OCI-LY7 (cell line): ENCODE measurements around the gene COL8A1.

Experiments
- CTCF ChIP-seq: fragments of 200-600 bp; sonication (generic); conservative IDR thresholded peaks from 2 replicates; pipeline ENCODE4 v1.5.1; 2014; ENCODE audit warnings: mild to moderate bottlenecking, antibody characterized with exemption, low read length, moderate library complexity, mixed read lengths
- EZH2phosphoT487 ChIP-seq: fragments of 200-600 bp; sonication (generic); IDR thresholded peaks from 2 replicates; pipeline ENCODE4 v1.6.1; 2018; ENCODE audit warnings: low read depth, borderline replicate concordance, mild to moderate bottlenecking, mixed run types, antibody characterized with exemption, low read length, moderate library complexity, mixed read lengths

DNA sequence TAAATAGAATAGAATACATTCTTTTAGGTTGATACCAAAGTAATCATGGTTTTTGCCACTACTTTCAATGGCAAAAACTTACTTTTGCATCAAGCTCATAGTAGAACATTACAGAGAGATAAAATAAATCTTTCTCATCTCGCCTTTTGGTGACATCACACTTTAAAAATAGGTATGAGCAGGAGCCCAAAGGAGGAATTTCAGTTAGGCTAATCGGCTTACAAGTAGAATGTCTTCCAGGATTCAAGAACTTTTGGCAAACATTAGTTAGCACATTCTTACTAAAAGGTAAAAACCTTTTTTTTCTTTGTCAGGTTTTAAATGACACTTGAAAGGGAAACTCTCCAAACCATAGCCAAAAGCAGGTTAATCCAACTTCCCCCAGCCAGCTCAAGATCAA is 119.6 kb downstream of the COL8A1 start:
- TF ChIP-seq CTCF (no peak), EZH2phosphoT487 (no peak)
